Tibial artery (tissue), 4 donors: Measurements from ENCODE around the gene GDPD4.

Experiments
- DNase-seq, 2 donors: peaks; one replicate each; pipeline ENCODE4 v3.0.0-alpha.2; 2019
- H3K27ac ChIP-seq, 2 donors: fragments of 200-600 bp; sonication (generic) in 1 of 2; 1 replicate in 1 of 2; 2 replicates in 1 of 2; pipeline ENCODE4 v1.5.1; 2018 to 2019; ENCODE audit warnings: mild to moderate bottlenecking in 1 of 2
- H3K27me3 ChIP-seq, 2 donors: fragments of 200-600 bp; sonication (generic) in 1 of 2; one replicate each; pipeline versions ENCODE4 v1.5.1 to v1.6.0; 2016 to 2019
- H3K36me3 ChIP-seq, 3 donors: fragments of 200-600 bp; sonication (generic) in 2 of 3; one replicate each; pipeline ENCODE4 v1.5.1; 2016 to 2019; ENCODE audit warnings: mild to moderate bottlenecking in 2 of 3
- H3K4me1 ChIP-seq, 4 donors: fragments of 200-600 bp; sonication (generic) in 2 of 4; 1 replicate in 3 of 4; 2 replicates in 1 of 4; pipeline ENCODE4 v1.5.1; 2016 to 2019
- H3K4me3 ChIP-seq, 2 donors: fragments of 200-600 bp; sonication (generic) in 1 of 2; 1 replicate in 1 of 2; 2 replicates in 1 of 2; pipeline ENCODE4 v1.5.1; 2018 to 2019; ENCODE audit warnings: mild to moderate bottlenecking in 2 of 2
- H3K9me3 ChIP-seq, 3 donors: fragments of 200-600 bp; sonication (generic) in 1 of 3; one replicate each; pipeline ENCODE4 v1.5.1; 2016 to 2019
- intact Hi-C: fragments of 100-400 bp; cut with DNase I; formaldehyde crosslinking; loops from one replicate; pipeline ENCODE4 v1.15.0; 2023; ENCODE audit warnings: low total_unique reads
- TF ChIP-seq, protein P1 (sequence below), 2 experiments: fragments of 200-600 bp in 1 of 2; fragments of 450-650 bp in 1 of 2; IDR thresholded peaks; one replicate each; pipeline ENCODE4 v1.5.1; 2017 to 2019; ENCODE audit warnings: antibody characterized with exemption in 2 of 2, mild to moderate bottlenecking in 1 of 2, moderate library complexity in 1 of 2

GDPD4 gene

DNA sequence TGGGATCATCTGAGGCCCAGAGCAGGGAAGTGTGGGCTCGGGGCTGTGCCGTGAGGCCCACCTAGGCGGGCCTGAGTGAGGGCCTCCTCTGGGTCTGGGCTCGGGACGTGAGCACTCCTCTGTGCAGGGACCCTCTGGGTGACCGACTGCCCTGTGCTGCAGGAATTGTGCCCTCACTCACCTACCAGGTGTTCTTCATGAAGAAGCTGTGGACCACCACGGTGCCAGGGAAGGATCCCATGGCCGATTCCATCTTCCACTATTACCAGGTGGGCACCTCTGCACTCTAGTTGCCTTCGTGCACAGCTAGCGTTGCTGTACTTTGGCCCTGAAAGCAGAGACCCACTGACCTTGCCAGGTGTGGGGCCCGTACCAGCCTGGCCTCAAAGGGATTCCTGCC is 93.0 kb downstream of the GDPD4 start:
- no peaks in the 10 kb centered on the region for H3K9me3 ChIP-seq
- no peak for DNase-seq
- peaks cover 0 to 8% (median 3%) of the 10 kb centered on the region in 4 donors for H3K4me1 ChIP-seq
- no peaks in the 10 kb centered on the region for H3K36me3 ChIP-seq
- H3K27ac ChIP-seq = no peak overlapping the region
- no peaks in the 10 kb centered on the region for H3K27me3 ChIP-seq
- TF ChIP-seq, protein P1, sequence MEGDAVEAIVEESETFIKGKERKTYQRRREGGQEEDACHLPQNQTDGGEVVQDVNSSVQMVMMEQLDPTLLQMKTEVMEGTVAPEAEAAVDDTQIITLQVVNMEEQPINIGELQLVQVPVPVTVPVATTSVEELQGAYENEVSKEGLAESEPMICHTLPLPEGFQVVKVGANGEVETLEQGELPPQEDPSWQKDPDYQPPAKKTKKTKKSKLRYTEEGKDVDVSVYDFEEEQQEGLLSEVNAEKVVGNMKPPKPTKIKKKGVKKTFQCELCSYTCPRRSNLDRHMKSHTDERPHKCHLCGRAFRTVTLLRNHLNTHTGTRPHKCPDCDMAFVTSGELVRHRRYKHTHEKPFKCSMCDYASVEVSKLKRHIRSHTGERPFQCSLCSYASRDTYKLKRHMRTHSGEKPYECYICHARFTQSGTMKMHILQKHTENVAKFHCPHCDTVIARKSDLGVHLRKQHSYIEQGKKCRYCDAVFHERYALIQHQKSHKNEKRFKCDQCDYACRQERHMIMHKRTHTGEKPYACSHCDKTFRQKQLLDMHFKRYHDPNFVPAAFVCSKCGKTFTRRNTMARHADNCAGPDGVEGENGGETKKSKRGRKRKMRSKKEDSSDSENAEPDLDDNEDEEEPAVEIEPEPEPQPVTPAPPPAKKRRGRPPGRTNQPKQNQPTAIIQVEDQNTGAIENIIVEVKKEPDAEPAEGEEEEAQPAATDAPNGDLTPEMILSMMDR (IDR thresholded peaks at IDR 0.05) = no peak
- intact Hi-C loops = no loop called here
- no peak overlapping the region for H3K4me3 ChIP-seq

DNA sequence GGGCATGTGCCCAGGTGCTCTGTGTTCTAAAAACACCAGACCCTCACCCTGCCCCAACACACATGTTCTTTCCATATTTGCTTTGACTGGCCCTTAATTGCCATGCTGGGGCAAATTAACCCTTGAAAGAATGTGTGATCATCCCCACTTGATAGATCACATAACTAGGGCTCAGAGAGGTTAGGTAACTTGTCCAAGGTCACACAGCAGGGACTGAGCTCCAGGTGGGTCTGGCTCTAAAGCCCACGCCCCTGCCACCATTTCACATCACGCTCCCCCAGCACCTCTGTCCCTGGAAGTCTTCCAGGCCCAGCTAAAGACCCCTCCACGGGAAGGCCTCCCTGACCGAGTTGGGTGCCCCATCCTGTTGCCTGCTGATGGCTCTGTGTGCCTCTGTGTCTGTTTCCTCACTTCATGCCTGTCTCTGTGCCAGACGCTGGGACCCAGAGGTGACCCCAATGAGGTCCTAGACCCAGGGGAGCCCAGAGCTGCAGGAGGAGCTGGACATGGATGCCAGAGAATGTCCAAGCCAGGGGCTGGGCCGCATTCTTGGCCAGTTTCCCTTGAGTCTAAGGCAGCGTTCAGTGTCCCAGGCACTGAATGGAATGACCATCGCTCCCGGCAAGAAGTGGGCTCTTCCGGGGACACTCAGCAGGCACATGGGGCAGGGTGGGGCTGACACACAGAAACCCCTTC is 93.7 kb downstream of the GDPD4 start:
- Histone ChIP-seq H3K9me3 (no peaks in the 10 kb centered on the region), H3K4me1 (peaks cover 0 to 8% (median 3%) of the 10 kb centered on the region in 4 donors), H3K27me3 (no peaks in the 10 kb centered on the region), H3K27ac (no peak overlapping the region), H3K36me3 (no peaks in the 10 kb centered on the region), H3K4me3 (no peak overlapping the region)
- intact Hi-C loops = no loop called here
- TF ChIP-seq, protein P1 (IDR thresholded peaks at IDR 0.05) = no peak
- DNase-seq = peak in 1 of 2 donors; percentile 57

DNA sequence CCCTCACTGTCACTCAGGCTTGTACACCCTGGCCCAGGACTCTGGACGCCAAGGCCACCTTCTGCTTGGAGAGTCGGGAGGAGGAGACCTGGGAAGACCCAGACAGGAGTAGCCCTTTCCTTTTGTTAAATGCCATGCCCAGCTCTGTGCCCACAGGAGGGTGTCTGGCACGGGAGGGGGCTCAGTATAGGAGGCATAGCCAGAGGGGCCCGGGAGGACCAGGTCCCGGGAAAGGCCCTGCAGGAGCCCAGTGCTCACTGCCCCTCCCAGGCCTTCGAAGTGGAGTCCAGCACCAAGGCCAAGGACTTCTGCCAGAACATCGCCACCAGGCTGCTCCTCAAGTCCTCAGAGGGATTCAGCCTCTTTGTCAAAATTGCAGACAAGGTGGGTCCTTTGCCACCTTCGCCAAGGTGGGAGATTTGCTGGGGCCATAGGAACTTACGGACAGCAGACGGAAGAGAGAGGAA is 94.4 kb downstream of the GDPD4 start:
- Histone ChIP-seq H3K4me3 (no peak overlapping the region), H3K36me3 (no peaks in the 10 kb centered on the region), H3K27ac (no peak overlapping the region), H3K4me1 (peaks cover 0 to 8% (median 3%) of the 10 kb centered on the region in 4 donors), H3K27me3 (no peaks in the 10 kb centered on the region), H3K9me3 (no peaks in the 10 kb centered on the region)
- DNase-seq = no peak
- intact Hi-C loops = no loop called here
- TF ChIP-seq, protein P1 (IDR thresholded peaks at IDR 0.05) = no peak

DNA sequence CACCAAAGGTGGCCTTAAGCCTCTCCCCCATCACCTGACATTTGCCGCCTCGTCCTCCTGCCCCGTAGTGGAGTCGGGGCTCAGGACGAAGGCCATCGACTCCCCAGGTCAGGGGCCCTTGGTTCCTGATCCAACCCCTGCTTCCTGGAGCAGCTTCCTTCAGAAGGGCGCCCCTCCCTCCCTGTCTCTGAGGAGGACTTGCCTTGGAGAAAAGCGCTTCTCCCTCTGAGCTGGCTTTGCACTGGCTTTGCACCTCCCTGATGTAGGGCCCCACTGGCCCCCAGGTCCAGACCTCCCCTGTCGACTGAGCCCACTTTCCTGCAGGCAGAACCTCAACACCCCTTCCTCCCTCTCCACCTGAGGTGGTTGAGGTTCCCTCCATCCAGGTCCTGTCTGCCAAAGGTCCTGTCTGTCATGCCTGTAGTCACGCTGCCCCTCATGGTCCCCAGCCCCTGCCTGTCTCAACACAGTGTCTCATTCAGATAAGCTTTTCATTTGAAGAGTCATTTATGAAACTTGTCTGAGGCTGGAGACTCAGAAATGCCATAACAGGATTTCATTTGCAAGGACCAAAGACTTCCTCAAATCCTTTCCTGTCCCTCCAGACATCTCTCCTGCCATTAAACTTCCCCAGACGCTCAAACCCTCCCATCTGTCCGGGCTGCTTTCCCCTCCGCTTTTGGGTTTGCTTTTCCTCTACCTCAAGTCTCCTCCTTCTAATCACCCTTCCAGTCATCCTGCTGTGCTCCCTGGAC is 95.0 kb downstream of the GDPD4 start:
- H3K9me3 ChIP-seq = no peaks in the 10 kb centered on the region
- H3K36me3 ChIP-seq = no peaks in the 10 kb centered on the region
- H3K27ac ChIP-seq = no peak overlapping the region
- intact Hi-C loops = no loop called here
- TF ChIP-seq, protein P1 (IDR thresholded peaks at IDR 0.05) = no peak
- no peaks in the 10 kb centered on the region for H3K27me3 ChIP-seq
- no peak for DNase-seq
- peaks cover 0 to 8% (median 3%) of the 10 kb centered on the region in 4 donors for H3K4me1 ChIP-seq
- H3K4me3 ChIP-seq = no peak overlapping the region

DNA sequence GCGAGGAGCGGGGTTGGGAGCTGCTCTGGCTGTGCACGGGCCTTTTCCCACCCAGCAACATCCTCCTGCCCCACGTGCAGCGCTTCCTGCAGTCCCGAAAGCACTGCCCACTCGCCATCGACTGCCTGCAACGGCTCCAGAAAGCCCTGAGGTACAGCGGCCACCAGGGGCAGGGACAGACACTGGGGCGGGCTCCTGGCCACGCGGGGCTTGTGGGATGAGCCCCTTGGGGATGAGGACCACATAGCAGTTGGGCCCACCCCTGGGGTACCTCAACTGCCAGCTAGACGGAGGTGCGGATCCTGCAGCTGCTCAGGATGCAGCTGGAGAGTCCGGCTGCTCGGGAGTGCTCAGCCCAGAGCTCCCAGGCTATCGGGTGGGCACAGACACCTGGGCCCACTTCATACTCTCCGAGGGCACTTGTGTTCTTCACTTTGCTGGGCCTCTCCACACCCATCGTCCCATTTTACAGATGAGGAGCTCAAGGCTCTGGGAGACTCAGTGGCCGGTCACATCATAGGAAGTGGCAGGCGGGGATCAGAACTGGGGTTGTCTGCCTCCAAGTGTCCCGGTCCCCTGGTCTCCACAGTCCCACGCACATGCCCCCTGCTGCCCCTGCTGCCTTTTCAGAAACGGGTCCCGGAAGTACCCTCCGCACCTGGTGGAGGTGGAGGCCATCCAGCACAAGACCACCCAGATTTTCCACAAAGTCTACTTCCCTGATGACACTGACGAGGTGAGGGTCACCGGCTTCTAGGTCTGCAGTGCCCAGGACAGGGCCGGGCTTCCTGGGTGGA is 95.8 kb downstream of the GDPD4 start:
- intact Hi-C loops = no loop called here
- H3K4me3 ChIP-seq = no peak overlapping the region
- TF ChIP-seq, protein P1 (IDR thresholded peaks at IDR 0.05) = no peak
- no peaks in the 10 kb centered on the region for H3K36me3 ChIP-seq
- no peaks in the 10 kb centered on the region for H3K27me3 ChIP-seq
- no peak for DNase-seq
- no peak overlapping the region for H3K27ac ChIP-seq
- H3K4me1 ChIP-seq = peaks cover 0 to 8% (median 3%) of the 10 kb centered on the region in 4 donors
- no peaks in the 10 kb centered on the region for H3K9me3 ChIP-seq
